ENCODE results near the gene HTRA3. TPM values are rescaled to one million over a fixed set of nuclear protein-coding genes. Genes with fewer than 3 reads are reported as not detected.

HTRA3 gene
- total and polyA plus RNA-seq, 2 experiments from 2014 or later: 1.3 to 3.6 TPM

DNA sequence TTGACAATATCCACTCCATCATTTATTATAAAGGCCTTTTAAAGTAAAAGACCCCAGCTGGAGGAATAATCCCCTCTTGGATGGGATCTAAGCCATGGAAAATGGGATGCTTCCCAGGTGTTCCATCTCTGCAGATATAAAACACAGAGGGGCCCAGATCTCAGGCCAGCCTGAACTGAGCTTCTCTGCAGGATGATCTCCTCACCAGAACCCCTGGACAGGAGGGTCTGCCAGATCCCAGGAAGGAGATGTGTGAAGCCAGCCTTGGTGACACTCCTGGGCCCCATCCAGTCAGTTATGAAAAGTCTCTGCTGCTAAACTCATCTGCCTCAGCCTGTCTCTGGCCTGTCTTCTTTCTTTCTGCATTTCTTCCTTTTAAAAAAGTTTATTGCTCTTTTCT lies 56.7 kb downstream of the HTRA3 start (continued):
- TF ChIP-seq, protein P1, sequence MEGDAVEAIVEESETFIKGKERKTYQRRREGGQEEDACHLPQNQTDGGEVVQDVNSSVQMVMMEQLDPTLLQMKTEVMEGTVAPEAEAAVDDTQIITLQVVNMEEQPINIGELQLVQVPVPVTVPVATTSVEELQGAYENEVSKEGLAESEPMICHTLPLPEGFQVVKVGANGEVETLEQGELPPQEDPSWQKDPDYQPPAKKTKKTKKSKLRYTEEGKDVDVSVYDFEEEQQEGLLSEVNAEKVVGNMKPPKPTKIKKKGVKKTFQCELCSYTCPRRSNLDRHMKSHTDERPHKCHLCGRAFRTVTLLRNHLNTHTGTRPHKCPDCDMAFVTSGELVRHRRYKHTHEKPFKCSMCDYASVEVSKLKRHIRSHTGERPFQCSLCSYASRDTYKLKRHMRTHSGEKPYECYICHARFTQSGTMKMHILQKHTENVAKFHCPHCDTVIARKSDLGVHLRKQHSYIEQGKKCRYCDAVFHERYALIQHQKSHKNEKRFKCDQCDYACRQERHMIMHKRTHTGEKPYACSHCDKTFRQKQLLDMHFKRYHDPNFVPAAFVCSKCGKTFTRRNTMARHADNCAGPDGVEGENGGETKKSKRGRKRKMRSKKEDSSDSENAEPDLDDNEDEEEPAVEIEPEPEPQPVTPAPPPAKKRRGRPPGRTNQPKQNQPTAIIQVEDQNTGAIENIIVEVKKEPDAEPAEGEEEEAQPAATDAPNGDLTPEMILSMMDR (conservative IDR thresholded peaks at IDR 0.05; ENCODE audit: low read depth in 2 of 2): no peak
- TF ChIP-seq EZH2 (IDR thresholded peaks at IDR 0.05; ENCODE audit: low read depth, unreplicated experiment): no peak
- TF ChIP-seq STAT1 (IDR thresholded peaks at IDR 0.05; ENCODE audit: unreplicated experiment): no peak
- TF ChIP-seq, protein P2, sequence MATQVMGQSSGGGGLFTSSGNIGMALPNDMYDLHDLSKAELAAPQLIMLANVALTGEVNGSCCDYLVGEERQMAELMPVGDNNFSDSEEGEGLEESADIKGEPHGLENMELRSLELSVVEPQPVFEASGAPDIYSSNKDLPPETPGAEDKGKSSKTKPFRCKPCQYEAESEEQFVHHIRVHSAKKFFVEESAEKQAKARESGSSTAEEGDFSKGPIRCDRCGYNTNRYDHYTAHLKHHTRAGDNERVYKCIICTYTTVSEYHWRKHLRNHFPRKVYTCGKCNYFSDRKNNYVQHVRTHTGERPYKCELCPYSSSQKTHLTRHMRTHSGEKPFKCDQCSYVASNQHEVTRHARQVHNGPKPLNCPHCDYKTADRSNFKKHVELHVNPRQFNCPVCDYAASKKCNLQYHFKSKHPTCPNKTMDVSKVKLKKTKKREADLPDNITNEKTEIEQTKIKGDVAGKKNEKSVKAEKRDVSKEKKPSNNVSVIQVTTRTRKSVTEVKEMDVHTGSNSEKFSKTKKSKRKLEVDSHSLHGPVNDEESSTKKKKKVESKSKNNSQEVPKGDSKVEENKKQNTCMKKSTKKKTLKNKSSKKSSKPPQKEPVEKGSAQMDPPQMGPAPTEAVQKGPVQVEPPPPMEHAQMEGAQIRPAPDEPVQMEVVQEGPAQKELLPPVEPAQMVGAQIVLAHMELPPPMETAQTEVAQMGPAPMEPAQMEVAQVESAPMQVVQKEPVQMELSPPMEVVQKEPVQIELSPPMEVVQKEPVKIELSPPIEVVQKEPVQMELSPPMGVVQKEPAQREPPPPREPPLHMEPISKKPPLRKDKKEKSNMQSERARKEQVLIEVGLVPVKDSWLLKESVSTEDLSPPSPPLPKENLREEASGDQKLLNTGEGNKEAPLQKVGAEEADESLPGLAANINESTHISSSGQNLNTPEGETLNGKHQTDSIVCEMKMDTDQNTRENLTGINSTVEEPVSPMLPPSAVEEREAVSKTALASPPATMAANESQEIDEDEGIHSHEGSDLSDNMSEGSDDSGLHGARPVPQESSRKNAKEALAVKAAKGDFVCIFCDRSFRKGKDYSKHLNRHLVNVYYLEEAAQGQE (IDR thresholded peaks at IDR 0.05; ENCODE audit: unreplicated experiment): no peak

DNA sequence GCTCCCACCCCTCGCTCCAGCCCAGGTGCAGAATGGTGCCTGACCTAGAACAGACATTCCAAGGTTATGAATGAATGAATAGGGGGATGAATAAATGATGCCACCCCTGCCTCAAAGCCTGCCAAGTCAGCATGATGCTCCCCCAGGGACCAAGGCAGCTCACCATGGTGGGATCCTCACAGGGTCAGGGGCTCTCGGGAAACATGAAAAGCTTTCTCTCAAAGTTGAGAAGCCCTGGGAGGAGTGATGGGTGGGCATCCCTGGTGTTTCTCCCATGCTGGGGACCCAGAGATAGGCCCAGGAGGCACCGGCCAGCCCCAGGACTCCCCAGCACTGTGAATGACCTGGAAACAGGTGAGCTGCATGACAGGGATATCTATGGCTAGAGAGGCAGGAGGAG lies 58.9 kb downstream of the HTRA3 start:
- no peak overlapping the region for H3K4me3 Mint-ChIP-seq
- no peak overlapping the region for H3K4me2 ChIP-seq
- ATAC-seq (no peak), DNase-seq (ENCODE audit: low spot score) (no peak)
- H3K27ac ChIP-seq (ENCODE audit: low read depth): no peak overlapping the region
- peaks cover 5% of the 10 kb centered on the region; the same call in 2 of the 3 replicates for H3K9me3 Mint-ChIP-seq
- no peaks in the 10 kb centered on the region for H4K20me1 ChIP-seq (replicated peaks; ENCODE audit: insufficient read depth)
- H3K4me1 Mint-ChIP-seq: no peaks in the 10 kb centered on the region; the same call in 2 of the 3 replicates
- no peak overlapping the region for H2AFZ ChIP-seq
- no peak overlapping the region for H3K4me3 ChIP-seq
- no peaks in the 10 kb centered on the region for H3K9me2 ChIP-seq (ENCODE audit: insufficient read depth)
- no peaks in the 10 kb centered on the region for H3K27me3 Mint-ChIP-seq (ENCODE audit: insufficient read depth, low read depth, poor library complexity)
- H3F3A ChIP-seq (replicated peaks; ENCODE audit: low read depth): no peaks in the 10 kb centered on the region
- H3K36me3 ChIP-seq (ENCODE audit: insufficient read depth): no peaks in the 10 kb centered on the region
- H3K36me3 Mint-ChIP-seq (ENCODE audit: low read depth): no peaks in the 10 kb centered on the region
- H3K27ac Mint-ChIP-seq: no peak overlapping the region
- H3K79me2 ChIP-seq (replicated peaks; ENCODE audit: insufficient read depth): no peaks in the 10 kb centered on the region
- no peaks in the 10 kb centered on the region for H3K4me1 ChIP-seq (ENCODE audit: insufficient read depth)
- TF ChIP-seq CREB1 (CRISPR knock-in tag; IDR thresholded peaks at IDR 0.05; ENCODE audit: low read depth): no peak
- TF ChIP-seq, protein P2 (IDR thresholded peaks at IDR 0.05; ENCODE audit: unreplicated experiment): no peak
- TF ChIP-seq POLR2AphosphoS5 (IDR thresholded peaks at IDR 0.05; ENCODE audit: low read depth): no peak
- TF ChIP-seq ZNF114 (CRISPR knock-in tag; IDR thresholded peaks at IDR 0.05): no peak
- TF ChIP-seq ZNF331 (CRISPR knock-in tag; IDR thresholded peaks at IDR 0.05; ENCODE audit: low read depth): no peak
- TF ChIP-seq EZH2 (IDR thresholded peaks at IDR 0.05; ENCODE audit: low read depth, unreplicated experiment): no peak
- TF ChIP-seq, protein P3, sequence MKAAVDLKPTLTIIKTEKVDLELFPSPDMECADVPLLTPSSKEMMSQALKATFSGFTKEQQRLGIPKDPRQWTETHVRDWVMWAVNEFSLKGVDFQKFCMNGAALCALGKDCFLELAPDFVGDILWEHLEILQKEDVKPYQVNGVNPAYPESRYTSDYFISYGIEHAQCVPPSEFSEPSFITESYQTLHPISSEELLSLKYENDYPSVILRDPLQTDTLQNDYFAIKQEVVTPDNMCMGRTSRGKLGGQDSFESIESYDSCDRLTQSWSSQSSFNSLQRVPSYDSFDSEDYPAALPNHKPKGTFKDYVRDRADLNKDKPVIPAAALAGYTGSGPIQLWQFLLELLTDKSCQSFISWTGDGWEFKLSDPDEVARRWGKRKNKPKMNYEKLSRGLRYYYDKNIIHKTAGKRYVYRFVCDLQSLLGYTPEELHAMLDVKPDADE (IDR thresholded peaks at IDR 0.05): no peak
- no peak for TF ChIP-seq EZH2phosphoT487 (IDR thresholded peaks at IDR 0.05; ENCODE audit: unreplicated experiment)
- H3K27me3 ChIP-seq (ENCODE audit: insufficient read depth): no peaks in the 10 kb centered on the region
